Stimulated activated CD4-positive, alpha-beta T cell treated with anti-CD3 and anti-CD28 coated beads, Interleukin-4, amount 100 ng/mL, for 24 hours (primary cell): ENCODE data around the gene FRY.

Experiments used
- DNase-seq: peaks from one replicate; pipeline ENCODE4 v3.0.0-alpha.2; 2020

Gene FRY

DNA sequence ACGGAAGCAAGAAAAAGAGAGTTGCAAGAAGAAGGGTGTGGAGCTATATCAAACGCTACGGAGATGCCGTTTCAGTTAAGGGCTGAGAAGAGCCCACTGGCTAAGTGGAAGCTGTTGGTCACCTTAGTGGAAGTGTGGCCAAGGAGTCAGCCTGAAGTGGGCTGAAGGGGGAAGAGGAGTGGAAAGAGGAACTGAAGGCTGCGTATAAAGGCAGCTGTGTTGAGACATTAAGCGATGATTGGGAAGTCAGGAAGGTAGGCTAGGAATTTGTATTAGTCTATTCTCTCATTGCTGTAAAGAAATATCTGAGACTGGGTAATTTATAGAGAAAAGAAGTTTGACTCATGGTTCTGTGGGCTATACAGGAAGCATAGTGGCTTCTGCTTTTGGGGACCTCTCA is 14.1 kb upstream of the FRY start:
- no peak for DNase-seq

GRCh38 chr13:32019612-32020233 is 11.9 kb upstream of the FRY start:
- peak; percentile 10 for DNase-seq

DNA sequence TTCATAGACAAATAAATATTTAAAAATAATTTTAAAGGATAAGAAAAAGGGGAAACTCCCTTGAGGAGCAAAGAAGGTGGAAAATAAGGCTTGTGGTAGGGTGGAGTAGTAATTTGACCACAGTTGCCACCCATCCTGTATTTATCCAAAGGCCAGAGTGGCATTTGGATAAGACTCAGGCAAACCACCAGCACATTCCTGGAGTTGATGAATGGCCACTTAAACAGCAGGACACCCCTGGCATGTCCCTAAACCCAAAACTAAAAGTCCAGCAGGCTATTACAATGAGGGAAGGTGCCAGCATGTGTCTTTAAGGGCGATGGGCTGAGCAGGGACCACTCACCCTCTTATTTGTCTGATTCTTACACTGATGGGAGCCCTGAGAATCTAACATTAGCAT is 9.8 kb upstream of the FRY start:
- DNase-seq: no peak

- no peak for DNase-seq
Measured at GRCh38 chr13:32022311-32022710, 9.3 kb upstream of the FRY start.

- DNase-seq: no peak
Measured at GRCh38 chr13:32023096-32023495, 8.5 kb upstream of the FRY start.

DNA sequence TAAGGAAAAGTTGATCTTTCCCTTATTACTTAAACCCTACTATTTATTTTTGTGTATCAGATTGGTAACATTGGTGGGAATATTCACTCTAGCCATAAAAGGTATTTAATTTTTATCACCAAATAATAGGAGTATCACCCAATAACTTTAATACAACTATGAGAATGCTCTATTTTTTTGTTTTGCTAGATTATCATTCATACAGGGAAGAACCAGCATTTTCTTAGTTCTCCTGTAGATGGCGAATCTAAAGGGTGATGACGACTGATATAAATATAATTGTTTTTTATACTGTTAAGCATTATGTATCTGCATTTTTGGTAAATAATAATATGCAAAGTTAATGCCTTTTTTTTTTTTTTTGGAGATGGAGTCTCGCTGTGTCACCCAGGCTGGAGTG is 7.9 kb upstream of the FRY start:
- no peak for DNase-seq

DNA sequence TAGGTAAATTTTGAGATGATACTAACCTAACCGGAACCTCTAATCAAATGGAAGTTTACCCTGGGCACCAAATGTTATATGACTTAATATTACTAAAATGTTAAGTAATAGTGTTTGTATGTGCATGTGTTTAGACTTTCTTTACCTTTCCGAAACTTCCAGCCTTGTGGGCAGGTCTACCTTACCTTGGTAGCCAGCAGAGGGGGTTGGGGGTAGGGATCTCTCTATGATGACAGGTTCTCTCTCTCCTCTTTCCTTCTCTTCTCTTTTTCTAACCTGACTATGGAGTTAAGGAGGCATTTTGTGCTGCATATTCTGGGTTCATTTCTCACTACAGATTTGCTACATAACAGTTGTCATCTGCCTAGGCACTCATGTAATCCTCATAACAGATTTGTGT is 6.8 kb upstream of the FRY start:
- no peak for DNase-seq

GRCh38 chr13:32025730-32026129 is 5.8 kb upstream of the FRY start:
- no peak for DNase-seq

- no peak for DNase-seq
Measured at GRCh38 chr13:32026623-32027022, 5.0 kb upstream of the FRY start.

- no peak for DNase-seq
Measured at GRCh38 chr13:32028711-32029110, 2.9 kb upstream of the FRY start.

DNA sequence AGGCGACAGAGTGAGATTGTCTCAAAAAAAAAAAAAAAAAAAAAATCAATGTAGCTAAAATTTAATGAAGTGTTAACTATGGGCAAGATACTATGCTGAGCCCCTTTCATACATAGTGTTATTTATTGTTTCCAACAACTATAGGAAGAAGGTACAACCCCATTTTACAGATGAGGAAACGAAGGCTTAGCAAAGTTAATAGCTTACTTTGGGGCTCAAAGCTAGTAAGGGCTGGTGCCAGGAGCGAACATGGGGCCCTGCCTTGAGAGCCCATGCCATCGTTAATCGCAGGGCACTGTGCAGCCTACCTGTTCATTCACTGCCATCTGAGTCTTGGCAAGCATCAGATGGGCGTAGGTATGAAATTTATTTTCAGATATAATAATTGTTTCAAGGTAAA is 1.9 kb upstream of the FRY start:
- no peak for DNase-seq

DNA sequence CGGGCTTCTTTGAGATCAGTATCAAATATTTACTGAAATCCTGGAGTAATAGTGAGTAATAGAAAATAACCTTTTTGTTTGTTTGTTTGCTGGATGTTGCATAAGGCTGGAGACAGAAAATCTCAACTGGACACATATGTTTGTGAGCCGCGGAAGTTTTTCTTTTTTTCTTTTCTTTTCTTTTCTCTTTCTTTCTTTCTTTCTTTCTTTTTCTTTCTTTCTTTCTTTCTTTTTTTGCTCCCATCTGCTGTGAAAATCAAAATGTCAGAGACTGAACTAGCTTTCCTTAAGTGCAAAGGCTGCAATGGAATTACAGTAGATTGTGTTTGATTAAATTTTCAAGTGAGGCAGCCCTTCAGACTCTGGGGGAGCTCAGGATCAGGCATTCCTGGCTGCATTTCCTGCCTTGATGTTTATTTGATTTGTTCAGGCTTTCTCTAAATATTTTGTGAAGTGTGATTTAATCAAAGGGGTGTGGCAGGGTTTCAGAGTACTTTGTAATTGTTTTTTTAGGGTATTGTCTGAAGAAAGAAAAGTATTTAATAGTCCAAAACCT is 319 bp downstream of the FRY start:
- no peak for DNase-seq

DNA sequence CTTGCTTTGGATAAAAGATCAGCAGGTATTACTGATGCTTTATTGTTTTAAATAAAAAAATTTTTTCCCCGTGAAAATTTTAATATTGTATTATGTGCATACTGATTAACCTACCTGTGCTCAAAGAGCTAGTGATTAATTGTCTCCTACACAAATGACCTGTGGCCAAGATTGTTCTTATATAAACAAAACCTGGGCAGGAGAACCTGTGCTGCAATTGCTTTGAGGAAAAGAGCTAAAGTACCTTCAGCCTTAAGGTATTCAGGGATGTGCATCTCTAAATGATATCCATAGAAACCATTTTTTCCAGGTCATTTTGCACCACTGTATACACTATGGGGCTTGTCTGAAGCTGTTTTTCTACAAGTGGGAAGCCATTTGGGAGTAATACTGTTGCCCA is 1.2 kb downstream of the FRY start:
- DNase-seq: no peak

GRCh38 chr13:32033744-32034143 is 2.2 kb downstream of the FRY start:
- DNase-seq: no peak

DNA sequence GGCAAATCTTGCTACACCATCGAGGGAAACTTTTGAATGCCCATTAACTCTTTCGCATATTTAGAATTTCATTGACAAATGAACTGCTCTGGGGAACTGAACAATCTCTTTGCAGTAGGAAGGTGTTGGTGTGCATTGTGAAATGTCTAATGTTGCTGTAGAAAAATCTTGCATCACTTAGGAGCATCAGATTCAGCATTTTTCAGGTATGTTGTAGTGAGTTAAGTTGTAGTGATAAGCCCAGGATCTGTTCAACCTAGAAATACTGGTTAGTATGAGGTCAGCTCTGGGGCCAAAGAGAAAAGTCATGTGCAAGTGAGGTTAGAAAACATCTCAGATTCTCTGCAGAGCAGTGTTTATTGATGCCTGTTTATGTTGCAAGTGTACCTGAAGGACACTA is 4.1 kb downstream of the FRY start:
- DNase-seq: no peak

GRCh38 chr13:32036126-32036695 is 4.6 kb downstream of the FRY start:
- DNase-seq: no peak

GRCh38 chr13:32036757-32037156 is 5.2 kb downstream of the FRY start:
- DNase-seq: no peak

DNA sequence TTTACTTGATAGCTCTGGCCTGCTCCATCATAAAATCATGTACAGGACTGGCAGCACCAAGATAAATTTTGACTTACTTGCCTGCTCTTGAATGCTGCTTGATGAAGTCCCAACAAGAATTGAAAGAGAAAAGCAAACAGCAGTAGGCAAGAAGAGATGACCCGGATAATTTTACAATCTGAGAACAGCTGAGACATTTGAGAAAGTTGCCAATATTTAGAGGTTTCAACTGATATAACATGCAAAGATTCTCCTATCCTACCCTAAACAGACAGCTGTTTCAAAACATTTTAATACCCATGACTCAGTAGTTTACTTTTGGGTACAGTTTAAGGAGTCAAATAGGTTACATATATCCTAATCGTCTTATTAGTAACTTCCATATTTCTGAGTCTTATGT is 5.9 kb downstream of the FRY start:
- no peak for DNase-seq

DNA sequence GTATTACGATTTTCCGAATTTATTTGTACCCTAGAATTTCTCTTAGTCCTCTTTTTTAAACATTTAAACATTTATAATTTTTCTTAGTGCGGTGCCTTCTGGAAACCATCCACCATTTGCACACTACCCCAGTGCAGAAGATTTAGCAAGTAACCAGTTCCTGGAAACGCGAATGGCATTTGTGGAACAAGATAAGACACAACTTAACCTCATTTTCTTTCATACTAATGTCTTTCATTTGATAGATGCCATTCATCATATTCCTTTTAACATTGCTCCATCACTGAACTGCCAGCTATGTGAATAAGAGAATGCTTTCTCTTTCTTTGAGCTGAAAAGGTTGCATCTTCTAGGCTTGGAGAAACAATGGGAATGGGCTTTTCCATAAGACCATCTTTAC is 6.8 kb downstream of the FRY start:
- no peak for DNase-seq

DNA sequence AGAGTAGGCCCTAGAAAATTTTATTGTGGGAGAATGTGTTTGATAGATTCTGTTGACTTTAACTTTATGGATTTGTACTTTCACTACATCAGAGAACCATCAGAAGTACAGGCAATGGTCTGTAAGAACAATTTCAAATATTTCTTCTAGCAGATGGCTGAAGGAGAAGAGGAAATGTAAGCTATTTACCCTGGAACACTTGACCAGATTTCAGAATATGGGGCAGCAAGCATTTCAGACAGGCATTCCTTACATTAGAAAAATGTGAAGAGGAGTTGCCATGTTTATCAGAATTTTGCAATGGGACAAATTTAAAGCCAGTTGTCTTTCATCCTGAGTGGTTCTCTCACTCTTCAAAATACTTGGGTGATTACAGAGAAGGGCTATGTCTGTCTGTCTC is 7.5 kb downstream of the FRY start:
- no peak for DNase-seq

- no peak for DNase-seq
Measured at GRCh38 chr13:32039528-32039927, 8.0 kb downstream of the FRY start.

DNA sequence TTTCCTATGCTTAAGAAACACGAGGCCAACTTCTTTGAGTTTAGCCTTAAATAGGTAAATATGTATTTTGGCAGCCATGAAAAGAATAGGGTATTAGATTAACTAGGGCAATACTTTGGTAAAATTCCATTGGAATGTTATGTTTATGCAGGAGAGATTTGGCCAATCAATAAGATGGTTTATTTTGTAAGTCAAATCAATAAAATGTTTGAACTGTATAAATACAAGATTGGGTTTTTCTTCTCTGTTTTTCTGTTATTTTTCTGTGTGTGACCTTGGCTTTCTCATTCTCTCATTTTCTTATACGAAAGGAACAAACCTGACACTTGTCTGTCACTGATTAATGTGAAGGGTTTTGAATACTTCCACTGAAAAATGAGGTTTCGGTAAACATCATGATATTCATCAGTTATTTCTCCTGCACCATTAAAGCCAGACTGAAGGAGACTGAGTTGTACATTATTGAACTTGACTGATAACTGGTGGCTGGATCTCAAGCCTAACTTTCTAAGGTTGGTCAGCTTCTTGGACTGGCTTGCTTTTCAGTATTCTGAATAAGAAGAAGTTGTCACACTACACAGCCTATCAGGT is 8.6 kb downstream of the FRY start:
- DNase-seq: no peak

DNA sequence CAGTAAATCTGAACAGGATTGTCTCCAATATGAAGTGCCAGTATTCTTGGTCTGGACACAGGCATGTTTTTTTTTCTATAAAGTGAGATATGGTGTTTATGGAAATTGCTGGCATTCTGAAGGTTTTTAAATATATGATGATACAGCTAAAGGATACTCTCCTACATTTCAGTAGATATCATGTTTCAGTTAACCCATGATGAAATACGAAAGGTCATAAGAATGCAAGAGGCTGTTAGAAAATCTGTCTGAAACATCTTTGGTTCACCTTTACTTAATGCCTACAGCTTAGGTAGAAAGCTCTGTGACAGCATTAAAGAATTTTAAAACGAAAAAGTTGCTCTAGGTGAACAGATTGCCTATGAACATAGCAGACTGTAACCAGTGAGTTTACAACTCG is 9.1 kb downstream of the FRY start:
- DNase-seq: no peak

DNA sequence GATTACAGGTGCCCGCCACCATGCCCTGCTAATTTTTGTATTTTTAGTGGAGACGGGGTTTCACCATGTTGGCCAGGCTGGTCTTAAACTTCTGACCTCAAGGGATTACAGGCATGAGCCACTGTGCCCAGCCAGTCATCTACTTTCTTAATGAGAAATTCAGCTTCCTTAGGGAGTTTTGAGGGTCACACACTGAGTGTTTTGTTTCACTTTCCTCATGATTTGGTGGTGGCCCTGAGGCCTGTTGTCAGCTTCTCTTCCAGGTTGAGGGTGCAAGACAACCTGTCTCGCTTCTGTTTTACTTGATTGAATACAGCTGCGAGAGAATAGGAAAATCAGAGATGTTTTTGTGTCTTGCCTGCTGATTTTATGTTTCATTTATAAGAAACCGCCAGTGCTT is 9.9 kb downstream of the FRY start:
- no peak for DNase-seq

DNA sequence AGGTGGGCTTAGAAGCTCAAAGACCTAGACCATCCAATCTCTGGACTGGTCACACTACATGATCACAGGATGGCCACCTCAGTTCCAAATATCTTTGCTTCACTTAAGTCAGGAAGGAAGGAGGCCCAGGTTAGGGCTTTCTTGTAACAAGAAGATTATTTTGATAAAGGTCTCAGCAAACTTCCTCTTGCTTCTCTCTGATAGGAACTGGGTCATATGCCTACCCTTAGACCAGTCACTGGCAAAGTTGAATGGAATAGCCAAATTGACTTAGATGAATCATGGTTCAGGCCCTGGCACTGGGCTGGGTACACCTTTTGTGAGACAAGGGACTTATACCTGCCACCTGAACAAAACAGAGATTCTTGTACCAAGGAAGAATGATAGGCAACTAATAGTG is 11.0 kb downstream of the FRY start:
- DNase-seq: no peak
